Measurements from ENCODE around the gene HPCAL1. TPM values are rescaled to one million over a fixed set of nuclear protein-coding genes. Genes with fewer than 3 reads are reported as not detected.

The HPCAL1 gene
- total RNA-seq, 3 donors from 2014 or later, result 42.0 to 98.1 (median 47.7) TPM

GRCh38 chr2:10449486-10449831 lies 146.8 kb downstream of the HPCAL1 start:
- no peak overlapping the region for H3K4me3 ChIP-seq
- intact Hi-C loops (cut with DNase I, micrococcal nuclease), result no loop called here
- no peaks in the 10 kb centered on the region for H3K36me3 ChIP-seq (ENCODE audit: low read depth)
- ATAC-seq (no peak), DNase-seq (no peak)
- no peaks in the 10 kb centered on the region for H3K9me3 ChIP-seq
- TF ChIP-seq, protein P1, sequence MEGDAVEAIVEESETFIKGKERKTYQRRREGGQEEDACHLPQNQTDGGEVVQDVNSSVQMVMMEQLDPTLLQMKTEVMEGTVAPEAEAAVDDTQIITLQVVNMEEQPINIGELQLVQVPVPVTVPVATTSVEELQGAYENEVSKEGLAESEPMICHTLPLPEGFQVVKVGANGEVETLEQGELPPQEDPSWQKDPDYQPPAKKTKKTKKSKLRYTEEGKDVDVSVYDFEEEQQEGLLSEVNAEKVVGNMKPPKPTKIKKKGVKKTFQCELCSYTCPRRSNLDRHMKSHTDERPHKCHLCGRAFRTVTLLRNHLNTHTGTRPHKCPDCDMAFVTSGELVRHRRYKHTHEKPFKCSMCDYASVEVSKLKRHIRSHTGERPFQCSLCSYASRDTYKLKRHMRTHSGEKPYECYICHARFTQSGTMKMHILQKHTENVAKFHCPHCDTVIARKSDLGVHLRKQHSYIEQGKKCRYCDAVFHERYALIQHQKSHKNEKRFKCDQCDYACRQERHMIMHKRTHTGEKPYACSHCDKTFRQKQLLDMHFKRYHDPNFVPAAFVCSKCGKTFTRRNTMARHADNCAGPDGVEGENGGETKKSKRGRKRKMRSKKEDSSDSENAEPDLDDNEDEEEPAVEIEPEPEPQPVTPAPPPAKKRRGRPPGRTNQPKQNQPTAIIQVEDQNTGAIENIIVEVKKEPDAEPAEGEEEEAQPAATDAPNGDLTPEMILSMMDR (IDR thresholded peaks at IDR 0.05), result no peak
- H3K4me1 ChIP-seq (ENCODE audit: low read depth), result peaks cover 20% of the 10 kb centered on the region

DNA sequence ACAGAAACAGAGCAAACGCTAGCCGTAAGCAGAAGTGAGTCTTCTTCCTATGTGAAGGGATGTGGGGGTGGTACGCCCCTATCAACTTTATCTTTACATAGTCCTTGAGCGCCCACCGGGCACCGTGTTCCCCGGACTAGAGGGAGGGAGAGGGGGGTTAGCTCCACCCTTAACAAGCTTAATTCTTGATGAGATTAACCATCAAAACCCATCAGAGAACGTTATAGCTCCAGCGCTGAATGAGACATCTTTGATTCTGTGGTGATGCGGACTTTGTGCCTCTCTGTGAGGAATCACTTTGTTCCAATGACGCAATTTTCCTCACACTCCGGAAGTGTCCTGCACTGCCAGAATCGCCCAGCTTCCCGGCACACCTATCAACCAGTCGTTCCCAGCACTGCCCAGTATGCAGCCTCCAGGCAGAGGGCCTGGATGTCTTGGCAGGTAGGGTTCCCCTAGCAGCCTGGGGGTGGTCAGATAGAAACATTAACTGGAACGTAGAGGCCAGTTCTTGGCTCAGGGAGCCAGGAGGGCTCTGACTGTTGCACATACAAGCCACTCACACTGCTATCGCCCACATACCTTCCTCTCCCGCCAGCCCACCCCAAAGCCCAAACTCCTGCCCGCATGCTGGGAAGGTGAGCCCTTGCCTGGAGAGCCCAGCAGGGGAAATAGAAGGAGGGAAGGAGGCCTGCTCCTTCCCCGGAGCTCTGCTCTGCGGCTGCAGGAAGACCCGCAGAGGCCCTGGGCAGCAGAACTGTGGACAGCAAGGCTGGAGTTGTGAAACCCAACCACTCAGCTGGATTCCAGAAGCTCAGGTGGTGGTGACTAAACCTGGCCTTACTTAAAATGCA lies 147.4 kb downstream of the HPCAL1 start:
- H3K36me3 ChIP-seq (ENCODE audit: low read depth), result no peaks in the 10 kb centered on the region
- intact Hi-C loops (cut with DNase I, micrococcal nuclease), result no loop called here
- no peaks in the 10 kb centered on the region for H3K9me3 ChIP-seq
- TF ChIP-seq, protein P1 (IDR thresholded peaks at IDR 0.05), result no peak
- no peak overlapping the region for H3K4me3 ChIP-seq
- peak; percentile 60 for ATAC-seq
- peaks cover 20% of the 10 kb centered on the region for H3K4me1 ChIP-seq (ENCODE audit: low read depth)
- DNase-seq, result peak; percentile 82 to 86 (median 83)

DNA sequence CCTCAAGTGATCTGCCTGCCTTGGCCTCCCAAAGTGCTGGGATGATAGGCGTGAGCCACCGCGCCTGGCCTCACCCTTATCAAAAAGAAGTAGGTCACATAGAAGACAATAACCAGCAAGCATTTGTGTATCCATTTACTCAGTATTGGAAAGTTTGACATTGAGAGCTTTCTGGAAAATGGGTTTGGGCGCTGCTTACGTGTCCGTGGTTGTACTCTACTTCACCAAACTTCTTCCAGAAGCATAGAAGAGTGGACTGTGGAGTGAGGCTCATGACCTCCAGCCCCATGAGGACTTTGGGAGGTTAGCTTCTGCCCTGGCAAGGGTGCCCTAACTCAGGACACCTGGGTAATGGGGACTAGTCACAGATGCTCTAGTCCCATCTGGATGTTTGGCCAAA lies 149.1 kb downstream of the HPCAL1 start:
- no peaks in the 10 kb centered on the region for H3K36me3 ChIP-seq (ENCODE audit: low read depth)
- H3K4me1 ChIP-seq (ENCODE audit: low read depth), result peaks cover 13% of the 10 kb centered on the region
- ATAC-seq (no peak), DNase-seq (no peak)
- H3K9me3 ChIP-seq, result no peaks in the 10 kb centered on the region
- intact Hi-C loops (cut with DNase I, micrococcal nuclease), result no loop called here
- no peak overlapping the region for H3K4me3 ChIP-seq
- TF ChIP-seq, protein P1 (IDR thresholded peaks at IDR 0.05), result no peak

GRCh38 chr2:10452312-10452711 lies 149.6 kb downstream of the HPCAL1 start:
- TF ChIP-seq, protein P1 (IDR thresholded peaks at IDR 0.05), result no peak
- intact Hi-C loops (cut with DNase I, micrococcal nuclease), result no loop called here
- Histone ChIP-seq H3K9me3 (no peaks in the 10 kb centered on the region), H3K4me3 (no peak overlapping the region), H3K36me3 (ENCODE audit: low read depth) (no peaks in the 10 kb centered on the region), H3K4me1 (ENCODE audit: low read depth) (peaks cover 9% of the 10 kb centered on the region)
- DNase-seq (peak; percentile 78 to 91 (median 82)), ATAC-seq (peak; percentile 50)

GRCh38 chr2:10452956-10453904 lies 150.5 kb downstream of the HPCAL1 start:
- Histone ChIP-seq H3K4me3 (no peak overlapping the region), H3K9me3 (no peaks in the 10 kb centered on the region), H3K36me3 (ENCODE audit: low read depth) (no peaks in the 10 kb centered on the region), H3K4me1 (ENCODE audit: low read depth) (peaks cover 9% of the 10 kb centered on the region)
- no peak for ATAC-seq
- TF ChIP-seq, protein P1 (IDR thresholded peaks at IDR 0.05), result no peak
- peak in 1 of 3 donors; percentile 47 for DNase-seq
- intact Hi-C loops (cut with DNase I, micrococcal nuclease), result no loop called here
